Measurements from ENCODE around the gene LEFTY2.
"Not testable (repeated sequence)": the region's sequence is repeated elsewhere in the genome, so short reads cannot be mapped to it uniquely, and the experiment has no call there.

The LEFTY2 gene

GRCh38 chr1:225953315-225953714 lies 12.3 kb upstream of the LEFTY2 start:
- no peak for DNase-seq (ENCODE audit: low spot score)

GRCh38 chr1:225950905-225951497 lies 10.0 kb upstream of the LEFTY2 start:
- DNase-seq (ENCODE audit: low spot score), result no peak

GRCh38 chr1:225949041-225949440 lies 8.0 kb upstream of the LEFTY2 start:
- no peak for DNase-seq (ENCODE audit: low spot score)

- no peak for DNase-seq (ENCODE audit: low spot score)
These were observed 5.8 kb upstream of the LEFTY2 start for GRCh38 chr1:225946803-225947202.

- no peak for DNase-seq (ENCODE audit: low spot score)
These were observed 5.1 kb upstream of the LEFTY2 start for GRCh38 chr1:225946082-225946620.

- DNase-seq (ENCODE audit: low spot score), result no peak
These were observed 4.5 kb upstream of the LEFTY2 start for GRCh38 chr1:225945564-225945963.

GRCh38 chr1:225944951-225945350 lies 3.9 kb upstream of the LEFTY2 start:
- DNase-seq (ENCODE audit: low spot score), result peak; percentile 9

- DNase-seq (ENCODE audit: low spot score), result no peak
These were observed 3.4 kb upstream of the LEFTY2 start for GRCh38 chr1:225944387-225944786.

- DNase-seq (ENCODE audit: low spot score), result no peak
These were observed 2.6 kb upstream of the LEFTY2 start for GRCh38 chr1:225943582-225943981.

- no peak for DNase-seq (ENCODE audit: low spot score)
These were observed 1.6 kb upstream of the LEFTY2 start for GRCh38 chr1:225942574-225942973.

GRCh38 chr1:225941942-225942222 lies 862 bp upstream of the LEFTY2 start:
- DNase-seq (ENCODE audit: low spot score), result no peak

- no peak for DNase-seq (ENCODE audit: low spot score)
These were observed 452 bp downstream of the LEFTY2 start for GRCh38 chr1:225940385-225941151.

- not testable (repeated sequence) for DNase-seq (ENCODE audit: low spot score)
These were observed 1.1 kb downstream of the LEFTY2 start for GRCh38 chr1:225939939-225940310.

- not testable (repeated sequence) for DNase-seq (ENCODE audit: low spot score)
These were observed 1.7 kb downstream of the LEFTY2 start for GRCh38 chr1:225939097-225939938.

GRCh38 chr1:225937048-225937968 lies 3.7 kb downstream of the LEFTY2 start:
- DNase-seq (ENCODE audit: low spot score), result no peak

- DNase-seq (ENCODE audit: low spot score), result no peak
These were observed 4.5 kb downstream of the LEFTY2 start for GRCh38 chr1:225936523-225936922.

GRCh38 chr1:225936086-225936485 lies 4.9 kb downstream of the LEFTY2 start:
- DNase-seq (ENCODE audit: low spot score), result not testable (repeated sequence)

GRCh38 chr1:225934711-225935110 lies 6.3 kb downstream of the LEFTY2 start:
- no peak for DNase-seq (ENCODE audit: low spot score)

- no peak for DNase-seq (ENCODE audit: low spot score)
These were observed 7.9 kb downstream of the LEFTY2 start for GRCh38 chr1:225933072-225933471.

- DNase-seq (ENCODE audit: low spot score), result no peak
These were observed 9.5 kb downstream of the LEFTY2 start for GRCh38 chr1:225931270-225932136.

GRCh38 chr1:225930566-225930965 lies 10.5 kb downstream of the LEFTY2 start:
- DNase-seq (ENCODE audit: low spot score), result no peak
